ENCODE results near the gene SLC8A2.

- no peak for TF ChIP-seq POLR2AphosphoS5 (IDR thresholded peaks at IDR 0.05; ENCODE audit: low read depth, low read length)
- no peak for TF ChIP-seq TAF1 (IDR thresholded peaks at IDR 0.05; ENCODE audit: borderline replicate concordance, insufficient read depth, low read length)
Measured at GRCh38 chr19:47476438-47476972, 4.8 kb upstream of the SLC8A2 start.
